Measurements from ENCODE around the gene ALKBH5.

- TF ChIP-seq, protein P1, sequence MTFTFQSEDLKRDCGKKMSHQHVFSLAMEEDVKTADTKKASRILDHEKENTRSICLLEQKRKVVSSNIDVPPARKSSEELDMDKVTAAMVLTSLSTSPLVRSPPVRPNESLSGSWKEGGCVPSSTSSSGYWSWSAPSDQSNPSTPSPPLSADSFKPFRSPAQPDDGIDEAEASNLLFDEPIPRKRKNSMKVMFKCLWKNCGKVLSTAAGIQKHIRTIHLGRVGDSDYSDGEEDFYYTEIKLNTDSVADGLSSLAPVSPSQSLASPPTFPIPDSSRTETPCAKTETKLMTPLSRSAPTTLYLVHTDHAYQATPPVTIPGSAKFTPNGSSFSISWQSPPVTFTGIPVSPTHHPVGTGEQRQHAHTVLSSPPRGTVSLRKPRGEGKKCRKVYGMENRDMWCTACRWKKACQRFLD (tag by site-specific recombination; IDR thresholded peaks at IDR 0.05) = no peak
- no peak for TF ChIP-seq ZFP37 (tag by site-specific recombination; IDR thresholded peaks at IDR 0.05)
- no peak for TF ChIP-seq MYNN (tag by site-specific recombination; IDR thresholded peaks at IDR 0.05; ENCODE audit: borderline replicate concordance)
- TF ChIP-seq, protein P2, sequence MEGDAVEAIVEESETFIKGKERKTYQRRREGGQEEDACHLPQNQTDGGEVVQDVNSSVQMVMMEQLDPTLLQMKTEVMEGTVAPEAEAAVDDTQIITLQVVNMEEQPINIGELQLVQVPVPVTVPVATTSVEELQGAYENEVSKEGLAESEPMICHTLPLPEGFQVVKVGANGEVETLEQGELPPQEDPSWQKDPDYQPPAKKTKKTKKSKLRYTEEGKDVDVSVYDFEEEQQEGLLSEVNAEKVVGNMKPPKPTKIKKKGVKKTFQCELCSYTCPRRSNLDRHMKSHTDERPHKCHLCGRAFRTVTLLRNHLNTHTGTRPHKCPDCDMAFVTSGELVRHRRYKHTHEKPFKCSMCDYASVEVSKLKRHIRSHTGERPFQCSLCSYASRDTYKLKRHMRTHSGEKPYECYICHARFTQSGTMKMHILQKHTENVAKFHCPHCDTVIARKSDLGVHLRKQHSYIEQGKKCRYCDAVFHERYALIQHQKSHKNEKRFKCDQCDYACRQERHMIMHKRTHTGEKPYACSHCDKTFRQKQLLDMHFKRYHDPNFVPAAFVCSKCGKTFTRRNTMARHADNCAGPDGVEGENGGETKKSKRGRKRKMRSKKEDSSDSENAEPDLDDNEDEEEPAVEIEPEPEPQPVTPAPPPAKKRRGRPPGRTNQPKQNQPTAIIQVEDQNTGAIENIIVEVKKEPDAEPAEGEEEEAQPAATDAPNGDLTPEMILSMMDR (tag by site-specific recombination; IDR thresholded peaks at IDR 0.05) = no peak
- TF ChIP-seq SCRT1 (tag by site-specific recombination; IDR thresholded peaks at IDR 0.05; ENCODE audit: borderline replicate concordance) = no peak
- no peak for TF ChIP-seq ZNF16 (tag by site-specific recombination; IDR thresholded peaks at IDR 0.05; ENCODE audit: low read depth)
- TF ChIP-seq ZNF292 (tag by site-specific recombination; IDR thresholded peaks at IDR 0.05; ENCODE audit: borderline replicate concordance, low read depth) = no peak
- no peak for TF ChIP-seq WT1 (tag by site-specific recombination; IDR thresholded peaks at IDR 0.05)
- no peak for TF ChIP-seq YY1 (tag by site-specific recombination; IDR thresholded peaks at IDR 0.05)
- TF ChIP-seq OVOL3 (tag by site-specific recombination; IDR thresholded peaks at IDR 0.05) = no peak
These were observed 41.2 kb upstream of the ALKBH5 start for GRCh38 chr17:18142417-18142816.

Data from HEK293 (cell line).